DND-41 (cell line): ENCODE results near the gene ANKRD11.

Experiments
- CTCF ChIP-seq: IDR thresholded peaks from 2 replicates; pipeline ENCODE4 v1.5.1; 2012; ENCODE audit warnings: borderline replicate concordance, low read length, moderate library complexity, mild to moderate bottlenecking; ENCODE audit not compliant: poor library complexity, severe bottlenecking; ENCODE audit errors: extremely low read depth
- EZH2 ChIP-seq: IDR thresholded peaks from 3 replicates; pipeline ENCODE4 v1.6.1; 2012; ENCODE audit warnings: borderline replicate concordance, low read depth, mild to moderate bottlenecking, moderate library complexity, low read length, inconsistent platforms; ENCODE audit not compliant: severe bottlenecking

GRCh38 chr16:89444728-89445127, 45.6 kb downstream of the ANKRD11 start:
- TF ChIP-seq CTCF (no peak), EZH2 (no peak)
